ENCODE measurements around the gene IL16.
"Not testable (repeated sequence)": the region's sequence is repeated elsewhere in the genome, so short reads cannot be mapped to it uniquely, and the experiment has no call there.

Gene IL16

GRCh38 chr15:81185631-81186295, 10.9 kb upstream of the IL16 start:
- Mint-ChIP-seq H3K4me1 (peaks cover 3% of the 10 kb centered on the region), H3K36me3 (no peaks in the 10 kb centered on the region), H3K4me3 (no peak overlapping the region), H3K9me3 (no peaks in the 10 kb centered on the region), H3K27ac (no peak overlapping the region), H3K27me3 (peaks cover 21% of the 10 kb centered on the region)

- Mint-ChIP-seq H3K27me3 (peaks cover 6% of the 10 kb centered on the region), H3K4me3 (no peak overlapping the region), H3K36me3 (no peaks in the 10 kb centered on the region), H3K27ac (no peak overlapping the region), H3K4me1 (peaks cover 3% of the 10 kb centered on the region), H3K9me3 (no peaks in the 10 kb centered on the region)
Measured at GRCh38 chr15:81188354-81188753, 8.3 kb upstream of the IL16 start.

GRCh38 chr15:81189583-81190283, 6.9 kb upstream of the IL16 start:
- H3K9me3 Mint-ChIP-seq, result no peaks in the 10 kb centered on the region
- H3K36me3 Mint-ChIP-seq, result no peaks in the 10 kb centered on the region

GRCh38 chr15:81190922-81191507, 5.7 kb upstream of the IL16 start:
- Mint-ChIP-seq H3K27me3 (peaks cover 1% of the 10 kb centered on the region), H3K27ac (no peak overlapping the region), H3K36me3 (no peaks in the 10 kb centered on the region), H3K9me3 (no peaks in the 10 kb centered on the region), H3K4me3 (no peak overlapping the region), H3K4me1 (no peaks in the 10 kb centered on the region)

More at GRCh38 chr15:81189583-81190283, 6.9 kb upstream of the IL16 start:
- Mint-ChIP-seq H3K4me1 (no peaks in the 10 kb centered on the region), H3K27ac (no peak overlapping the region), H3K4me3 (no peak overlapping the region), H3K27me3 (peaks cover 1% of the 10 kb centered on the region)

- peaks cover 1% of the 10 kb centered on the region for H3K27me3 Mint-ChIP-seq
- H3K9me3 Mint-ChIP-seq, result no peaks in the 10 kb centered on the region
- H3K4me1 Mint-ChIP-seq, result no peaks in the 10 kb centered on the region
- no peak overlapping the region for H3K4me3 Mint-ChIP-seq
- H3K36me3 Mint-ChIP-seq, result no peaks in the 10 kb centered on the region
- H3K27ac Mint-ChIP-seq, result no peak overlapping the region
Measured at GRCh38 chr15:81191701-81192100, 5.0 kb upstream of the IL16 start.

- no peaks in the 10 kb centered on the region for H3K36me3 Mint-ChIP-seq
- H3K4me3 Mint-ChIP-seq, result no peak overlapping the region
- H3K27me3 Mint-ChIP-seq, result peaks cover 3% of the 10 kb centered on the region
- no peak overlapping the region for H3K27ac Mint-ChIP-seq
- H3K4me1 Mint-ChIP-seq, result no peaks in the 10 kb centered on the region
- H3K9me3 Mint-ChIP-seq, result no peaks in the 10 kb centered on the region
Measured at GRCh38 chr15:81194723-81195122, 2.0 kb upstream of the IL16 start.

- Mint-ChIP-seq H3K27ac (no peak overlapping the region), H3K36me3 (no peaks in the 10 kb centered on the region), H3K4me1 (no peaks in the 10 kb centered on the region), H3K27me3 (peaks cover 3% of the 10 kb centered on the region), H3K9me3 (no peaks in the 10 kb centered on the region), H3K4me3 (no peak overlapping the region)
Measured at GRCh38 chr15:81195339-81195864, 1.3 kb upstream of the IL16 start.

GRCh38 chr15:81197255-81197630, 564 bp downstream of the IL16 start:
- Mint-ChIP-seq H3K27ac (no peak overlapping the region), H3K9me3 (no peaks in the 10 kb centered on the region), H3K36me3 (no peaks in the 10 kb centered on the region)

GRCh38 chr15:81197688-81198281, 1.1 kb downstream of the IL16 start:
- H3K4me1 Mint-ChIP-seq, result no peaks in the 10 kb centered on the region
- H3K9me3 Mint-ChIP-seq, result no peaks in the 10 kb centered on the region
- H3K36me3 Mint-ChIP-seq, result no peaks in the 10 kb centered on the region
- H3K27ac Mint-ChIP-seq, result no peak overlapping the region
- H3K4me3 Mint-ChIP-seq, result no peak overlapping the region
- peaks cover 3% of the 10 kb centered on the region for H3K27me3 Mint-ChIP-seq

More at GRCh38 chr15:81197255-81197630, 564 bp downstream of the IL16 start:
- Mint-ChIP-seq H3K4me3 (no peak overlapping the region), H3K4me1 (no peaks in the 10 kb centered on the region), H3K27me3 (peaks cover 3% of the 10 kb centered on the region)

- no peaks in the 10 kb centered on the region for H3K36me3 Mint-ChIP-seq
- H3K9me3 Mint-ChIP-seq, result no peaks in the 10 kb centered on the region
- no peak overlapping the region for H3K4me3 Mint-ChIP-seq
- peaks cover 1% of the 10 kb centered on the region for H3K27me3 Mint-ChIP-seq
- H3K27ac Mint-ChIP-seq, result no peak overlapping the region
- no peaks in the 10 kb centered on the region for H3K4me1 Mint-ChIP-seq
Measured at GRCh38 chr15:81199031-81199779, 2.5 kb downstream of the IL16 start.

GRCh38 chr15:81206018-81206417, 9.3 kb downstream of the IL16 start:
- Mint-ChIP-seq H3K27ac (no peak overlapping the region), H3K4me3 (no peak overlapping the region), H3K27me3 (no peaks in the 10 kb centered on the region), H3K36me3 (no peaks in the 10 kb centered on the region), H3K4me1 (no peaks in the 10 kb centered on the region), H3K9me3 (peaks cover 7% of the 10 kb centered on the region)

- H3K27ac Mint-ChIP-seq, H3K4me3 Mint-ChIP-seq: not testable (repeated sequence)
Measured at GRCh38 chr15:81207987-81208386, 11.3 kb downstream of the IL16 start.

GRCh38 chr15:81209635-81210034, 13.0 kb downstream of the IL16 start:
- Mint-ChIP-seq H3K4me3 (no peak overlapping the region), H3K36me3 (peaks cover 2% of the 10 kb centered on the region), H3K9me3 (peaks cover 11% of the 10 kb centered on the region), H3K27me3 (no peaks in the 10 kb centered on the region), H3K4me1 (no peaks in the 10 kb centered on the region), H3K27ac (no peak overlapping the region)

More at GRCh38 chr15:81207987-81208386, 11.3 kb downstream of the IL16 start:
- not testable (repeated sequence) for H3K9me3 Mint-ChIP-seq, H3K4me1 Mint-ChIP-seq, H3K36me3 Mint-ChIP-seq, H3K27me3 Mint-ChIP-seq

GRCh38 chr15:81211376-81211775, 14.7 kb downstream of the IL16 start:
- Mint-ChIP-seq H3K27me3 (no peaks in the 10 kb centered on the region), H3K27ac (no peak overlapping the region), H3K4me1 (no peaks in the 10 kb centered on the region), H3K36me3 (peaks cover 3% of the 10 kb centered on the region), H3K9me3 (peaks cover 13% of the 10 kb centered on the region), H3K4me3 (no peak overlapping the region)

- Mint-ChIP-seq H3K27me3 (no peaks in the 10 kb centered on the region), H3K4me3 (no peak overlapping the region), H3K36me3 (peaks cover 3% of the 10 kb centered on the region), H3K9me3 (peaks cover 7% of the 10 kb centered on the region), H3K27ac (no peak overlapping the region), H3K4me1 (no peaks in the 10 kb centered on the region)
Measured at GRCh38 chr15:81213982-81214381, 17.3 kb downstream of the IL16 start.

All from activated naive CD4-positive, alpha-beta T cell treated with anti-CD3 and anti-CD28 coated beads, Interleukin-2, amount 50 U/mL, for 24 hours (primary cell).